Endothelial cell of umbilical vein (primary cell): ENCODE data around the gene PRKCD. TPM values are rescaled to one million over a fixed set of nuclear protein-coding genes. Genes with fewer than 3 reads are reported as not detected.

Experiments
- BruUV-seq: library from RNA; stranded (reverse); fragments of 400-500 nt; replicated peaks from 2 replicates; lab custom pipeline; 2021; lab: Mats Ljungman, UMichigan
- CTCF ChIA-PET: fragments of 300-600, 350-600 bp; sonication (Branson Sonifier 250); formaldehyde crosslinking; loops from one replicate; lab custom pipeline; 2021; ENCODE audit warnings: antibody characterized with exemption, inconsistent platforms; lab: Charles Lee
- POLR2A ChIA-PET: fragments of 300-600, 350-600 bp; sonication (Branson Sonifier 250); formaldehyde crosslinking; loops from one replicate; lab custom pipeline; 2021; ENCODE audit warnings: antibody characterized with exemption, inconsistent platforms; lab: Charles Lee
- DNase-seq: peaks from one replicate; pipeline ENCODE4 v3.0.0-alpha.2; 2011; ENCODE audit warnings: low read depth, low spot score
- FAIRE-seq: peaks from 2 replicates; lab custom pipeline; 2011; peaks lifted over from hg19 to GRCh38; lab: Jason Lieb, UNC
- H2AFZ ChIP-seq: 2 replicates; pipeline ENCODE4 v1.6.0; 2012; ENCODE audit warnings: low read depth, low read length, control low read depth, inconsistent platforms
- H3K27ac ChIP-seq: 2 replicates; pipeline ENCODE4 v1.5.1; 2011; ENCODE audit warnings: low read depth, mild to moderate bottlenecking, control low read depth, low read length, moderate library complexity; ENCODE audit not compliant: insufficient read depth
- H3K27me3 ChIP-seq, 2 experiments: 2 replicates each; pipeline versions ENCODE4 v1.6.0 to v1.6.1; 2011; ENCODE audit warnings: low read length in 2 of 2, mixed read lengths in 1 of 2; ENCODE audit not compliant: control insufficient read depth in 2 of 2, insufficient read depth in 2 of 2
- H3K36me3 ChIP-seq, 2 experiments: 2 replicates in 1 of 2; 3 replicates in 1 of 2; pipeline ENCODE4 v1.5.1; 2011; ENCODE audit warnings: low read length in 2 of 2, mild to moderate bottlenecking in 1 of 2, moderate library complexity in 1 of 2; ENCODE audit not compliant: control insufficient read depth in 2 of 2, insufficient read depth in 2 of 2; ENCODE audit errors: extremely low read depth in 1 of 2
- H3K4me1 ChIP-seq: 3 replicates; pipeline ENCODE4 v1.5.1; 2011; ENCODE audit warnings: mild to moderate bottlenecking, low read length; ENCODE audit not compliant: control insufficient read depth, insufficient read depth; ENCODE audit errors: extremely low read depth
- H3K4me2 ChIP-seq: 2 replicates; pipeline ENCODE4 v1.6.1; 2011; ENCODE audit warnings: low read length, control low read depth, mixed read lengths; ENCODE audit not compliant: insufficient read depth
- H3K4me3 ChIP-seq, 3 experiments: fragments of 200-600 bp in 1 of 3; sonication (generic), shearing (Covaris generic) in 1 of 3; replicated peaks in 1 of 3; 2 replicates each; pipeline ENCODE4 v1.5.1; 2011 to 2016; ENCODE audit warnings: control low read depth in 3 of 3, low read length in 3 of 3, mild to moderate bottlenecking in 2 of 3, inconsistent platforms in 1 of 3, low read depth in 1 of 3, moderate library complexity in 1 of 3; ENCODE audit not compliant: insufficient read depth in 1 of 3
- H3K79me2 ChIP-seq: 2 replicates; pipeline ENCODE4 v1.6.0; 2012; ENCODE audit warnings: low read length, inconsistent platforms; ENCODE audit not compliant: control insufficient read depth, insufficient read depth
- H3K9ac ChIP-seq: replicated peaks from 2 replicates; pipeline ENCODE3; 2011; ENCODE audit warnings: low read length, control low read depth; ENCODE audit not compliant: insufficient read depth; ENCODE audit errors: extremely low read depth
- H3K9me1 ChIP-seq: replicated peaks from 3 replicates; pipeline ENCODE4 v1.6.0; 2011; ENCODE audit warnings: mild to moderate bottlenecking, low read length; ENCODE audit not compliant: control insufficient read depth, insufficient read depth; ENCODE audit errors: extremely low read depth
- H3K9me3 ChIP-seq: replicated peaks from 2 replicates; pipeline ENCODE4 v1.5.1; 2012; ENCODE audit warnings: low read length, inconsistent platforms; ENCODE audit not compliant: control insufficient read depth, insufficient read depth
- H4K20me1 ChIP-seq: replicated peaks from 2 replicates; pipeline ENCODE3; 2011; ENCODE audit warnings: mild to moderate bottlenecking, low read length; ENCODE audit not compliant: control insufficient read depth, insufficient read depth; ENCODE audit errors: extremely low read depth
- EZH2 ChIP-seq: IDR thresholded peaks from 2 replicates; pipeline ENCODE4 v1.6.1; 2012; ENCODE audit warnings: borderline replicate concordance, low read depth, mild to moderate bottlenecking, moderate library complexity, low read length, inconsistent platforms; ENCODE audit not compliant: severe bottlenecking
- FOS ChIP-seq: IDR thresholded peaks from 2 replicates; pipeline ENCODE4 v1.6.1; 2011; ENCODE audit warnings: mild to moderate bottlenecking, low read length, moderate library complexity, borderline replicate concordance; ENCODE audit not compliant: insufficient read depth
- GATA2 ChIP-seq: IDR thresholded peaks from 2 replicates; pipeline ENCODE4 v1.7.0; 2011; ENCODE audit warnings: low read depth, mild to moderate bottlenecking, moderate library complexity, mixed read lengths, low read length; ENCODE audit not compliant: insufficient read length, insufficient read depth
- JUN ChIP-seq: IDR thresholded peaks from 2 replicates; pipeline ENCODE4 v1.6.1; 2011; ENCODE audit warnings: borderline replicate concordance, low read depth; ENCODE audit not compliant: insufficient read length, insufficient read depth
- MYC ChIP-seq: IDR thresholded peaks from one replicate; pipeline ENCODE4 v1.6.1; 2011; ENCODE audit warnings: mild to moderate bottlenecking, low read depth, low read length
- POLR2A ChIP-seq: IDR thresholded peaks from 2 replicates; pipeline ENCODE4 v1.6.1; 2012; ENCODE audit warnings: low read depth, mild to moderate bottlenecking, control low read depth, low read length
- POLR2AphosphoS5 ChIP-seq: IDR thresholded peaks from 2 replicates; pipeline ENCODE4 v1.6.1; 2012; ENCODE audit warnings: low read depth, mild to moderate bottlenecking, control low read depth, low read length, moderate library complexity; ENCODE audit not compliant: insufficient read depth
- dilution Hi-C: fragments of 300-500 bp; cut with MboI; formaldehyde crosslinking; loops from one replicate; pipeline ENCODE4 v1.15.0; 2019; ENCODE audit warnings: low sequenced_read_pairs; ENCODE audit not compliant: extremely low pct_ligation_motif_present
- intact Hi-C: fragments of 100-400 bp; cut with micrococcal nuclease; formaldehyde crosslinking; loops from one replicate; pipeline ENCODE4 v1.10.0; 2022
- polyA plus RNA-seq, 4 experiments: library from polyadenylated mRNA; depleted of rRNA in 3 of 4; stranded (reverse) in 3 of 4; unstranded in 1 of 4; fragments of >200 nt; gene quantifications; 2 replicates each; pipeline versions ENCODE4 v1.2.1 to v1.2.3, GENCODE V29; 2011 to 2012; ENCODE audit warnings: missing spikeins in 1 of 4
- total RNA-seq: library from RNA; stranded (reverse); gene quantifications from 2 replicates; pipeline ENCODE4 v1.2.3, GENCODE V29; 2021
- TF ChIP-seq, protein P1 (sequence below), 2 donors: IDR thresholded peaks; 1 replicate in 1 of 2; 2 replicates in 1 of 2; pipeline ENCODE4 v1.5.1; 2011; ENCODE audit warnings: low read length in 2 of 2, mild to moderate bottlenecking in 2 of 2, moderate library complexity in 2 of 2, control low read depth in 1 of 2, inconsistent platforms in 1 of 2, low read depth in 1 of 2; ENCODE audit not compliant: insufficient read depth in 1 of 2; ENCODE audit errors: extremely low read depth in 1 of 2
- TF ChIP-seq, protein P2 (sequence below): IDR thresholded peaks from 2 replicates; pipeline ENCODE4 v1.6.1; 2011; ENCODE audit not compliant: insufficient read depth, insufficient read length

Gene PRKCD
- total and polyA plus RNA-seq, 2 donors (not counting 3 experiments of a cell fraction or from before 2014, with no cell fraction given), result 15.5 to 19.0 TPM

DNA sequence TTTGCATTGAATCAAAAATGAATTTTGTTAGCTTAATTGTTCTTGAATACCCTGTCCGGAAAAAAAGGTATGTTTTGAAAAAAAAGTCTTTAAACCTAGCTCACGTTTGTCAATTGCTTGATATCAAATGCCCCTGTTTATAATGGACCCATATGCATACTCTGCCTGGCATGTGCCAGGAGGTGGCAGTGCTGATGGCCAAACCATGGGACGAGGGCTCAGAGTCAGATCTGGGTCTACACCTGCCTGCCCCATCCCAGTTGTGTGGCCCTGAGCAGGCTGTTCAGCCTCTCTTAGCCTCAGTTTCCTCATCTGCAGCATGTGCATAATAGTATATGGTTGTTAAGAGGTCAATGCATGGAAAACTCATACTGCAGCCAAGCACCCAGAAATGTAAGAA, 38.8 kb downstream of the PRKCD start:
- dilution Hi-C loops, result no loop called here
- intact Hi-C loops, result no loop called here
- H3K27ac ChIP-seq, result no peak overlapping the region
- no peaks in the 10 kb centered on the region for H3K9me1 ChIP-seq
- FAIRE-seq (peak; percentile 18), DNase-seq (no peak)
- no peaks in the 10 kb centered on the region for H3K9me3 ChIP-seq
- POLR2A ChIA-PET, result no interaction called here
- no peaks in the 10 kb centered on the region for H3K27me3 ChIP-seq
- H3K36me3 ChIP-seq, result no peaks in the 10 kb centered on the region
- no peak overlapping the region for H3K4me2 ChIP-seq
- BruUV-seq, result no TSS peak
- peaks cover 1% of the 10 kb centered on the region for H3K4me1 ChIP-seq
- no peak overlapping the region for H3K4me3 ChIP-seq
- H2AFZ ChIP-seq, result no peak overlapping the region
- no peak overlapping the region for H3K9ac ChIP-seq
- H4K20me1 ChIP-seq, result no peaks in the 10 kb centered on the region
- TF ChIP-seq, protein P1, sequence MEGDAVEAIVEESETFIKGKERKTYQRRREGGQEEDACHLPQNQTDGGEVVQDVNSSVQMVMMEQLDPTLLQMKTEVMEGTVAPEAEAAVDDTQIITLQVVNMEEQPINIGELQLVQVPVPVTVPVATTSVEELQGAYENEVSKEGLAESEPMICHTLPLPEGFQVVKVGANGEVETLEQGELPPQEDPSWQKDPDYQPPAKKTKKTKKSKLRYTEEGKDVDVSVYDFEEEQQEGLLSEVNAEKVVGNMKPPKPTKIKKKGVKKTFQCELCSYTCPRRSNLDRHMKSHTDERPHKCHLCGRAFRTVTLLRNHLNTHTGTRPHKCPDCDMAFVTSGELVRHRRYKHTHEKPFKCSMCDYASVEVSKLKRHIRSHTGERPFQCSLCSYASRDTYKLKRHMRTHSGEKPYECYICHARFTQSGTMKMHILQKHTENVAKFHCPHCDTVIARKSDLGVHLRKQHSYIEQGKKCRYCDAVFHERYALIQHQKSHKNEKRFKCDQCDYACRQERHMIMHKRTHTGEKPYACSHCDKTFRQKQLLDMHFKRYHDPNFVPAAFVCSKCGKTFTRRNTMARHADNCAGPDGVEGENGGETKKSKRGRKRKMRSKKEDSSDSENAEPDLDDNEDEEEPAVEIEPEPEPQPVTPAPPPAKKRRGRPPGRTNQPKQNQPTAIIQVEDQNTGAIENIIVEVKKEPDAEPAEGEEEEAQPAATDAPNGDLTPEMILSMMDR (IDR thresholded peaks at IDR 0.05; ENCODE audit: extremely low read depth in 1 of 2, insufficient read depth in 1 of 2, low read depth in 1 of 2, low read length in 2 of 2), result peak; percentile 15 to 20
- TF ChIP-seq POLR2A, result no peak
- CTCF ChIA-PET, result interaction anchor here (1.2 to 8.2 kb wide), 6 partner anchors 22 to 508 kb away, joined by 3 to 199 read pairs (median 4); no protein-coding TSS in a partner anchor
- no peaks in the 10 kb centered on the region for H3K79me2 ChIP-seq

DNA sequence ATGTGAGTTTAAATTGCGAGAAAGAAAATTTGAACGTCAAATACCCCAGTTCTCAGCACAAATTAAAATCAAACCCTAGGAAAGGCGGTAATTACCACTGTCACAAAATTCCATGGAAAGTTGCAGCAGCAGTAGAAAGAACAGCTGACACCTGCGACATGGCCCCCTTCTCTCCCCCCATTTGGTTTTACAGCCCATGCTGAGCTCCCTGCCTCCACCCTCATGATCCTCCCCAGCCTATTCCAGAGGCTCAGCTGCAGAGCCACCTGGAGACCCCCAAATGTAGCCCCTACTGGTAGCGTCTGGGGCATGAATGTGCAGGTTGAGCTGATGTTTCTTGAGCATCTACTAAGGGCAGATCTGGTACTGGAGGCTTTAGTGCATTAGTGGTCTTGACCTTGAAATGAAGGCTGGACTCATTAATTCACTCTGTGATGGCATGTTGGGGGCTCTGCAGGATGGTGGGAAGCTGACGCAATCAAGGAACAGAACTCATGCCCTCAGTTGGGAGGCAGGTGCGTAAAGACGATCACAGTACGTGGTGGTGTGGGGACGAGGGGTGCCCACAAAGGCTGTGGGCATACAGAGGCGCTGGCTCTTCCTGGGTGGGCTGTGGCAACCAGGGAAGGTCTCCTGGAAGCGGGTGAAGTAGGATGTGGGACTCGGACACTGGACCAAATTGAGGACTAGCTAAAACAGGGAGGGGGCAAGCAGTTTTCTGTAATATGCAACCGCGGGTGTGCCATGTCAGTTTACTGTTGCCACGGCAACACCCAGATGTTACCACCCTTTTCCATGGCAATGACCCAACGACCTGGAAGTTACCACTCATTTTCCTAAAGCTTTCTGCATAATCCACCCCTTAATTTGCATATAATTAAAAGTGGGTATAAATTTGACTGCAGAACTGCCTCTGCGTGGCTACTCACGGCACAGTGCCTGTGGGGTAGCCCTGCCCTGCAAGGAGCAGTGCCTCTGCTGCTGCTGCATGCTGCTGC, 39.8 kb downstream of the PRKCD start:
- H3K9me1 ChIP-seq, result no peaks in the 10 kb centered on the region
- no peak overlapping the region for H3K27ac ChIP-seq
- no peak overlapping the region for H3K4me3 ChIP-seq
- H4K20me1 ChIP-seq, result no peaks in the 10 kb centered on the region
- dilution Hi-C loops (no loop called here), intact Hi-C loops (no loop called here)
- ChIA-PET POLR2A (no interaction called here), CTCF (interaction anchor here (1.1 to 8.2 kb wide), 5 partner anchors 21 to 91 kb away, joined by 3 to 199 read pairs (median 4); no protein-coding TSS in a partner anchor)
- no peaks in the 10 kb centered on the region for H3K27me3 ChIP-seq
- no peaks in the 10 kb centered on the region for H3K9me3 ChIP-seq
- H2AFZ ChIP-seq, result no peak overlapping the region
- TF ChIP-seq, protein P1 (IDR thresholded peaks at IDR 0.05; ENCODE audit: extremely low read depth in 1 of 2, insufficient read depth in 1 of 2, low read depth in 1 of 2, low read length in 2 of 2), result no peak
- TF ChIP-seq MYC, result no peak
- no peak for TF ChIP-seq POLR2A
- no peak for TF ChIP-seq FOS
- TF ChIP-seq POLR2AphosphoS5, result no peak
- TF ChIP-seq JUN, result no peak
- no peak for TF ChIP-seq GATA2
- TF ChIP-seq, protein P2, sequence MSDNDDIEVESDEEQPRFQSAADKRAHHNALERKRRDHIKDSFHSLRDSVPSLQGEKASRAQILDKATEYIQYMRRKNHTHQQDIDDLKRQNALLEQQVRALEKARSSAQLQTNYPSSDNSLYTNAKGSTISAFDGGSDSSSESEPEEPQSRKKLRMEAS, result no peak
- TF ChIP-seq EZH2, result no peak
- no peak overlapping the region for H3K9ac ChIP-seq
- BruUV-seq, result no TSS peak
- H3K4me2 ChIP-seq, result no peak overlapping the region
- FAIRE-seq (no peak), DNase-seq (no peak)
- no peaks in the 10 kb centered on the region for H3K79me2 ChIP-seq
- no peaks in the 10 kb centered on the region for H3K36me3 ChIP-seq
- no peaks in the 10 kb centered on the region for H3K4me1 ChIP-seq
